DND-41 (cell line): ENCODE results near the gene TM4SF4.

ENCODE experiments used
- ATAC-seq: fragments of 200-7000 bp; cut with Tn5 transposase; 3 replicates; pipeline ENCODE4 v1.9.1; 2021; ENCODE audit warnings: low read depth; ENCODE audit not compliant: insufficient read depth
- DNase-seq: peaks from one replicate; pipeline ENCODE4 v3.0.0-alpha.2; 2020
- H2AFZ ChIP-seq: 2 replicates; pipeline ENCODE4 v1.6.0; 2012; ENCODE audit warnings: low read depth, low read length
- H3K27ac ChIP-seq: 2 replicates; pipeline ENCODE4 v1.5.1; 2012; ENCODE audit warnings: low read length, inconsistent platforms
- H3K27me3 ChIP-seq: fragments of 200-600 bp; sonication (generic); 2 replicates; pipeline ENCODE4 v1.6.0; 2012; ENCODE audit warnings: low read length, mild to moderate bottlenecking, inconsistent platforms; ENCODE audit not compliant: insufficient read depth, poor library complexity
- H3K36me3 ChIP-seq: 2 replicates; pipeline ENCODE4 v1.5.1; 2012; ENCODE audit warnings: low read length, inconsistent platforms; ENCODE audit not compliant: insufficient read depth
- H3K4me1 ChIP-seq: 2 replicates; pipeline ENCODE4 v1.5.1; 2012; ENCODE audit warnings: mild to moderate bottlenecking, low read length; ENCODE audit not compliant: insufficient read depth
- H3K4me2 ChIP-seq: 2 replicates; pipeline ENCODE4 v1.6.0; 2012; ENCODE audit warnings: mild to moderate bottlenecking, moderate library complexity, low read length, inconsistent platforms; ENCODE audit not compliant: insufficient read depth
- H3K4me3 ChIP-seq, 2 experiments: fragments of 200-600 bp in 1 of 2; shearing (Covaris generic) in 1 of 2; 2 replicates each; pipeline ENCODE4 v1.5.1; 2012 to 2016; ENCODE audit warnings: inconsistent platforms in 2 of 2, low read length in 2 of 2, mild to moderate bottlenecking in 2 of 2, low read depth in 1 of 2, moderate library complexity in 1 of 2
- H3K79me2 ChIP-seq: 2 replicates; pipeline ENCODE4 v1.6.0; 2012; ENCODE audit warnings: low read length, inconsistent platforms; ENCODE audit not compliant: insufficient read depth
- H3K9ac ChIP-seq: 2 replicates; pipeline ENCODE4 v1.6.0; 2012; ENCODE audit warnings: low read depth, mild to moderate bottlenecking, inconsistent platforms, low read length, moderate library complexity
- H3K9me3 ChIP-seq: 2 replicates; pipeline ENCODE4 v1.5.1; 2012; ENCODE audit warnings: low read length, moderate library complexity, mild to moderate bottlenecking, inconsistent platforms; ENCODE audit not compliant: insufficient read depth, severe bottlenecking
- H4K20me1 ChIP-seq: 2 replicates; pipeline ENCODE4 v1.6.0; 2012; ENCODE audit warnings: low read length; ENCODE audit not compliant: insufficient read depth
- EZH2 ChIP-seq: IDR thresholded peaks from 3 replicates; pipeline ENCODE4 v1.6.1; 2012; ENCODE audit warnings: borderline replicate concordance, low read depth, mild to moderate bottlenecking, moderate library complexity, low read length, inconsistent platforms; ENCODE audit not compliant: severe bottlenecking
- TF ChIP-seq, protein P1 (sequence below): IDR thresholded peaks from 2 replicates; pipeline ENCODE4 v1.5.1; 2012; ENCODE audit warnings: borderline replicate concordance, low read length, moderate library complexity, mild to moderate bottlenecking; ENCODE audit not compliant: poor library complexity, severe bottlenecking; ENCODE audit errors: extremely low read depth

Gene TM4SF4

DNA sequence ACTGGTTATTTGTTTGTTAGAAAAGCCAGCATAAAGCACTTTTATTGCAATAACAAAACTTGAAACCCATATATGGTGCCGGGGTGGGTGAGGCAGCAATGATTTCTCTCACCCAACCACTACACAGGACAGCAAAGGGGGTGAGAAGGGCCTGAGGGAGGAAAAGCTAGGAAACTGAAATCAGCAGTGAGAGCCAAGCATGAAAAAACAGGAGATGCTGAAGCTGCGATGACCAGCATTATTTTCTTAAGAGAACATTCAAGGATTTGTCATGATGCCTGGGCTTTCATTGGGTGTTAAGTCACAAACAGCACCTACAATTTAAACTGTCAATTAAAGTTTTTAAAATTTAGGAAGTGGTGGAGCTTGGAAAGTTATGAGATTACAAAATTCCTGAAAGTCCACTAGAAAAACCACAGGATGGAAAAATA lies 11.9 kb upstream of the TM4SF4 start:
- Histone ChIP-seq H3K9me3 (no peaks in the 10 kb centered on the region), H2AFZ (no peak overlapping the region), H3K4me3 (no peak overlapping the region), H3K4me1 (no peaks in the 10 kb centered on the region), H4K20me1 (no peaks in the 10 kb centered on the region), H3K27ac (no peak overlapping the region), H3K4me2 (no peak overlapping the region), H3K36me3 (no peaks in the 10 kb centered on the region), H3K9ac (no peak overlapping the region), H3K79me2 (no peaks in the 10 kb centered on the region), H3K27me3 (peaks cover 9% of the 10 kb centered on the region)
- no peak for ATAC-seq
- no peak for DNase-seq
- no peak for TF ChIP-seq EZH2
- TF ChIP-seq, protein P1, sequence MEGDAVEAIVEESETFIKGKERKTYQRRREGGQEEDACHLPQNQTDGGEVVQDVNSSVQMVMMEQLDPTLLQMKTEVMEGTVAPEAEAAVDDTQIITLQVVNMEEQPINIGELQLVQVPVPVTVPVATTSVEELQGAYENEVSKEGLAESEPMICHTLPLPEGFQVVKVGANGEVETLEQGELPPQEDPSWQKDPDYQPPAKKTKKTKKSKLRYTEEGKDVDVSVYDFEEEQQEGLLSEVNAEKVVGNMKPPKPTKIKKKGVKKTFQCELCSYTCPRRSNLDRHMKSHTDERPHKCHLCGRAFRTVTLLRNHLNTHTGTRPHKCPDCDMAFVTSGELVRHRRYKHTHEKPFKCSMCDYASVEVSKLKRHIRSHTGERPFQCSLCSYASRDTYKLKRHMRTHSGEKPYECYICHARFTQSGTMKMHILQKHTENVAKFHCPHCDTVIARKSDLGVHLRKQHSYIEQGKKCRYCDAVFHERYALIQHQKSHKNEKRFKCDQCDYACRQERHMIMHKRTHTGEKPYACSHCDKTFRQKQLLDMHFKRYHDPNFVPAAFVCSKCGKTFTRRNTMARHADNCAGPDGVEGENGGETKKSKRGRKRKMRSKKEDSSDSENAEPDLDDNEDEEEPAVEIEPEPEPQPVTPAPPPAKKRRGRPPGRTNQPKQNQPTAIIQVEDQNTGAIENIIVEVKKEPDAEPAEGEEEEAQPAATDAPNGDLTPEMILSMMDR = no peak

DNA sequence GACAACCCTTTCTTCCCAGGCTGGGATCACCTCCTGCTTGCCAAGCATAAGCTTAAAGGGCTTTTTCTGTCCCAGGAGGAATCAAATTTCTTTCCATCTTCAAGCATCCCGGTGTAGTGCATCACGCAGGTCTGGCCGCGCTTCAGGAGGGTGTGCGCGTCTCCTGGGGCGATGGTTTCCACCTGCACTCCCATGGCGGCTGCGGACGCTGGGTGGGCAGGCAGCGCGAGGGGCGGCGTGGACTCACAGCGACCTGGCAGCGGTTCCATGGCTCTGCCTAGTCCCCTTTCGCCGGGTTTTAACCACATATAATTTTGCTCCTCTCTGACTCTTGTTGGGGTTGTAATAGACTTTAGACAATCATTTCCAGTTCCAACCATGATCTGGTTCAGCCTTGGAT lies 10.6 kb upstream of the TM4SF4 start:
- Histone ChIP-seq H3K4me3 (no peak overlapping the region), H3K9me3 (no peaks in the 10 kb centered on the region), H3K9ac (no peak overlapping the region), H3K36me3 (no peaks in the 10 kb centered on the region), H3K4me1 (no peaks in the 10 kb centered on the region), H3K27ac (no peak overlapping the region), H3K27me3 (peaks cover 9% of the 10 kb centered on the region), H3K79me2 (no peaks in the 10 kb centered on the region), H4K20me1 (no peaks in the 10 kb centered on the region), H2AFZ (no peak overlapping the region), H3K4me2 (no peak overlapping the region)
- DNase-seq (no peak), ATAC-seq (no peak)
- TF ChIP-seq EZH2 = no peak
- TF ChIP-seq, protein P1 = no peak

DNA sequence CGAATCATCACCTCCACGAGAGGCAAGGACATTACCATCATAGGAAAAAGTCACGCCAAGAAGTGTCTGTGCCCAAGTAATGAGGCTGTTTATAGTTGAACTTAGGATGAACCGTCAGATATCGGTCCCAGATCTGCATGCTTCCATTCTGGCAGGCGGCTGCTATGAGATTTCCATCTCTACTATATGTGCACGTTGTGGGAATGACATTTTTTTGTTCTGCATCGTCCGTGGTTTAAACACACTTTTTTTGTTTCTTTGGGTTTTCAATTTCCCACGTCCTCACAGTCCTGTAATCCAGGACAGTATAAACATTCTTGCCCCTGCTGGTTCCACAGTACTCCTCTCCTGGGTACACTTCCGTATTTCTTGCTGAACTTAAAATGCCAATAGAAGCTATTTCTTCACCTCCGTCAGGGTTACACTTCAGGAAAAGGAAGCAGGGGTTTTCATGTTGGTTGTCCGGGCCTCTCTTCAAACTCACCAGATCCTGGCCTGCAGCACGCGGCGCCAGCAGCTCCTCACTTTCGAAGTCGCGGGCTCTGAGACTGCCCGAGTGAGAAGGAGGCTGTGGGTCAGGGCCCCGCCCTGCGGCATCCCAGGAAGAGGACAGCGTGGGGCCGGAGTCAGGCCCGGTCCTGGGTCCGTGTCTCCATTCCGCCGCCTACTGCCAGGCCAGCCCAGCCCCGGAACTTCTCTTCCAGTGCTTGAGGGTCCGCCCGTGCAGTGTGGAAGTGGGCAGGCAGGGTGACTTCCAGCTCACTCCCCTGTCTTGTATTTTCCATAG lies 9.8 kb upstream of the TM4SF4 start:
- H3K4me3 ChIP-seq = no peak overlapping the region
- H3K79me2 ChIP-seq = no peaks in the 10 kb centered on the region
- H3K9ac ChIP-seq = no peak overlapping the region
- peaks cover 9% of the 10 kb centered on the region for H3K27me3 ChIP-seq
- no peak overlapping the region for H3K27ac ChIP-seq
- H2AFZ ChIP-seq = no peak overlapping the region
- DNase-seq (no peak), ATAC-seq (no peak)
- H4K20me1 ChIP-seq = no peaks in the 10 kb centered on the region
- H3K4me1 ChIP-seq = no peaks in the 10 kb centered on the region
- TF ChIP-seq EZH2 = no peak
- TF ChIP-seq, protein P1 = no peak
- H3K4me2 ChIP-seq = no peak overlapping the region
- H3K9me3 ChIP-seq = no peaks in the 10 kb centered on the region
- no peaks in the 10 kb centered on the region for H3K36me3 ChIP-seq
